Posterior vena cava (tissue), 2 donors: ENCODE data around the gene F7. TPM values are rescaled to one million over a fixed set of nuclear protein-coding genes. Genes with fewer than 3 reads are reported as not detected.
A peak's percentile ranks its signal among the peaks of the same experiment; 100 is the strongest.
"Not testable (repeated sequence)": the region's sequence is repeated elsewhere in the genome, so short reads cannot be mapped to it uniquely, and the experiment has no call there.

Experiments
- DNase-seq: peaks from one replicate; pipeline ENCODE4 v3.0.0-alpha.2; 2020; ENCODE audit warnings: low spot score
- intact Hi-C, 2 donors: fragments of 100-400 bp; cut with DNase I; formaldehyde crosslinking; loops; one replicate each; pipeline versions ENCODE4 v1.14.1 to v1.14.2; 2022 to 2023
- total RNA-seq, 2 donors: library from RNA; stranded (reverse); fragmentation: NEBNext Ultra II Directional; extraction: Animal tissue kit (Norgen Biotek cat#: 25700); gene quantifications; one replicate each; pipeline ENCODE4 v1.2.1, GENCODE V29; 2021
- donor health status: DM: yes; HTN: yes; CAD: no.
- donor health status: DM: yes; HTN: yes; CAD: no.

The F7 gene
- total RNA-seq, 2 donors from 2014 or later, result 0.10 TPM; not detected in 1

DNA sequence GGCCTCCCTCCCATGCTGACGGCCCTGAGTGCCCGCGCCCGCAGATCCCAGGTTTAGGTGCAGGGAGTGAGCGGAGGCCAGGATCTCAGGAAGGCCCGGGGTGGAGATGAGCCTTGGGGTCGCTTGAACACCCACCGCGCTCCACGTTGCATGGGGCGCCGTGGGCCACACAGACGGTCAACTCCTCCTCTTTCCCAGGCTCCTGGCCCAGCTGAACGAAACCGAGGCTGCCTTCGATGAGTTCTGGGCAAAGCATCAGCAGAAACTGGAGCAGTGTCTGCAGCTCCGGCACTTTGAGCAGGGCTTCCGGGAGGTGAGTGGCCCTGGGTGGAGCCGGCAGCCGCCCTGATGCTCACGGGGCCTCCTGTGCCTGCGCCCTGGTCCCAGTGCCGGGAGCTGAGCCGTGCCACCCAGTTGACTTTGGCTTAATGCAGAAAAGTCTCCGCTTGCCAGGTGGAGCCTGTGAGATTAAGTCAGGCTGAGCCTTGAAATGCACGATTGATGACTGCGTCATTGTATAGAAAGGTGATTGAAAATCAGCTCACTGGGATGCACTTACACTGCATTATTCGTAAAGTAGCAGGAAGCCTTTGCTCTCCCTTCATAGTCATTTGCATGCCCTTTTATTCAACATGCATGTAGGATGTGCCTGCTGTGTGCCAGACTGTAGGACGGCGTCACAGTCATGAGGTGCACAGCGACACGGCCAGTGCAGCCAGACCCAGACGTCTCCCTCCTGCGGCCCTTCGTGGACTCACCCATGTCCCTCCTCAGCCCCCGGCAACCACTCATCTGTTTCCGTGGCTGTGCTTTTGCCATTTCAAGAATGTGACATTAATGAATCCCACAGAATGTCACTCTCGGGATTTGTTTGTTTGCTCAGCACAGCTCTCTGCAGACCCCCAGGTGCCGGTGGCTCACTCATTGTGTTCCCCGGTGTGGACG, 35.5 kb upstream of the F7 start:
- peak; percentile 68 for DNase-seq
- intact Hi-C loops, result no loop called here

DNA sequence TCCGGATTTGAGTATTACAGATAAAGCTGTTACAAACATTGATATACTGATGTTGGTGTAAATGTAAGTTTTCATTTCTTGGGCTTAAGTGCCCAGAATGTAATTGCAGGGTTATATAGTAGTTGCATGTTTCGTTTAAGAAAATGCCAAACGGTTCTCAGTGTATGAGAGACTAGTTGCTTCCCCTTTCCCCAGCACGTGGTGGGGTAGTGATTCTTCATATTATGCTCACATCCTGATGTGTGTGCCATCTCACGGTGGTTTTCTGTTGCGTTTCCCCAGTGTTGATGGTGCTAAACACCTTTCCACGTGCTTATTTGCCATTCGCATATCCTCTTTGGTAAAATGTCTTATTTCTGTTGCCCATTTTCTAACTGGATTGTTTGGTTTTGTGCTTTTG, 34.7 kb upstream of the F7 start:
- DNase-seq, result no peak
- intact Hi-C loops, result no loop called here

- intact Hi-C loops, result no loop called here
- no peak for DNase-seq
Observed at GRCh38 chr13:113072376-113072775, 33.2 kb upstream of the F7 start.

GRCh38 chr13:113073942-113074341, 31.6 kb upstream of the F7 start:
- intact Hi-C loops, result no loop called here

GRCh38 chr13:113074401-113074800, 31.2 kb upstream of the F7 start:
- intact Hi-C loops, result no loop called here
- no peak for DNase-seq

More at GRCh38 chr13:113073942-113074341, 31.6 kb upstream of the F7 start:
- DNase-seq, result peak; percentile 49

DNA sequence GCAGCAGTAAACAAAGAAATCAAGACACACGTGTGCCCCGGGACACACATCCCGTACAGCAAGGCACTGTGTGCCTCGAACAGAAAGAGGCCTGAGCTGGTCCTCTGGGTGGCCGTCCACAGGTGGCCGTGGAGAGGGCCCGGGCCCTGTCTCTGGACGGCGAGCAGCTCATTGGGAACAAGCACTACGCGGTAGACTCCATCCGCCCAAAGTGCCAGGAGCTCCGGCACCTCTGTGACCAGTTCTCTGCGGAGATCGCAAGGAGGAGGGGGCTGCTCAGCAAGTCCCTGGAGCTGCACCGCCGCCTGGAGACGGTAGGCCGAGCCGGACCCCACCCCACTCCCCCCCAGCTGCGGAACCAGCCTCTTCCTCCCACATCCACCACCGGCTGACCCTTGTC, 30.7 kb upstream of the F7 start:
- intact Hi-C loops, result no loop called here
- peak; percentile 63 for DNase-seq

DNA sequence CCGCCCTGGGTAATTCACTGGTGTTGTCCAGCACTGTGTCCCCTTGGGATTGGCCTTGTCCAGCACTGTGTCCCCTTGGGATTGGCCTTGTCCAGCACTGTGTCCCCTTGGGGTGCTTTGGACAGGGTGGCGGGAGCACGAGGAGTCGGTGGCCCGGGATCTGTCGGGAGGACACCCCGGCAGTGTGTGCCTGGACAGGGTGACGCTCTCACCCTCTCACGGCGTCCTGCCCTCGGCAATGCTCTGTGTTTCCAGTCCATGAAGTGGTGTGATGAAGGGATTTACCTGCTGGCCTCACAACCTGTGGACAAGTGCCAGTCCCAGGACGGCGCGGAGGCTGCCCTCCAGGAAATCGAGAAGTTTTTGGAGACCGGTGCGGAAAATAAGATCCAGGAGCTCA, 29.9 kb upstream of the F7 start:
- peak; percentile 42 for DNase-seq
- intact Hi-C loops, result no loop called here

- DNase-seq, result peak; percentile 78
- intact Hi-C loops, result no loop called here
Observed at GRCh38 chr13:113076681-113077401, 28.8 kb upstream of the F7 start.

GRCh38 chr13:113077566-113077952, 28.0 kb upstream of the F7 start:
- DNase-seq, result peak; percentile 70
- intact Hi-C loops, result no loop called here

GRCh38 chr13:113077953-113078901, 27.4 kb upstream of the F7 start:
- peak; percentile 71 for DNase-seq
- intact Hi-C loops, result no loop called here

DNA sequence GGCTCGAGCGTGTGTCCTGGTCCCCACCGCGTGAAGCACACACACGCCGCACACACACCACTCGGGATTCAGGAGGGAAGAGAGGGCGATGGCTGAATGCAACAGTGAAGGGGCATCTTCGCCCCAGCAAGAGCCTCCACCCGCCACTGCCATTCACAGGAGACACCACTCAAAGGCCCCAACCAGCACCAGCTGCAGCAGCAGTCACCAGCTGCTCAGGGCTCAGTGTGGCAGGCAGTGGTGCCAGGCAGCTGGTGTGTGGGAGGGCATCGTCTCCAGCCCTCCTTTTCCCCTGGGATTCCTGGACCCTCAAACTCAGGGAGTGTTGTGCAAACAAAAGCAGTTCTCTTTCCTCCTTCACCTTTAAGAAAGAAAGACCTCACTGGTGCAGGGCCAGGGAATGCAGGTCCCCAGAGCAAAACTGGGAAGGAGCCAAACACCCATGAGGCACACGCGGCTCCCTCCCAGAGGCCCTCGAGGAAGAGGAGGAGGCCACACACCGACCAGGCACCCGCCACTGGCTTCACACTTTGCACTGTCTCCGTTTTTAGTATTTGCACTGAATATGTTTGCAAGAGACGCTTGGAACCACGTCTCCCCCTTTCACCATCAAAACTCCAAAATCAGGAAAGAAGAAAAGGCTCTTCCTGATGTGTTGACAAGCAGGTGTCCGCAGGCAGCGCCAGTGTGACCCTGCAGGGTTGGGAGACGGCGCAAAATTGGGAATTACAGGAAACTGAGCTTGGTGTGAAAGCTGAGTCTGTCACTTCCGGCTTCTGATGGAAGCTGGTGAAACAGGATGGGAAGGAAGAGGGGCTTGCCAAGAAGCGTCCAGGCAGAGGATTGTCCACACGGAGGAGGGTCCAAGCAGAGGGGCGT, 26.4 kb upstream of the F7 start:
- peak; percentile 68 for DNase-seq
- intact Hi-C loops, result no loop called here

DNA sequence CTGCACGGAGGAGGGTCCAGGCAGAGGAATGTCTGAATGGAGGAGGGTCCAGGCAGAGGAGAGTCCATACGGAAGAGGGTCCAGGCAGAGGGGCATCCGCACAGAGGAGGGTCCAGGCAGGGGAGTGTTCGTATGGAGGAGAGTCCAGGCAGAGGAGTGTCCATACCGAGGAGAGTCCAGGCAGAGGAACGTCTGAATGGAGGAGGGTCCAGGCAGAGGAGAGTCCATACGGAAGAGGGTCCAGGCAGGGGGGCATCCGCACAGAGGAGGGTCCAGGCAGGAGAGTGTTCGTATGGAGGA, 25.9 kb upstream of the F7 start:
- intact Hi-C loops, result not testable (repeated sequence)
- DNase-seq, result peak; percentile 15

DNA sequence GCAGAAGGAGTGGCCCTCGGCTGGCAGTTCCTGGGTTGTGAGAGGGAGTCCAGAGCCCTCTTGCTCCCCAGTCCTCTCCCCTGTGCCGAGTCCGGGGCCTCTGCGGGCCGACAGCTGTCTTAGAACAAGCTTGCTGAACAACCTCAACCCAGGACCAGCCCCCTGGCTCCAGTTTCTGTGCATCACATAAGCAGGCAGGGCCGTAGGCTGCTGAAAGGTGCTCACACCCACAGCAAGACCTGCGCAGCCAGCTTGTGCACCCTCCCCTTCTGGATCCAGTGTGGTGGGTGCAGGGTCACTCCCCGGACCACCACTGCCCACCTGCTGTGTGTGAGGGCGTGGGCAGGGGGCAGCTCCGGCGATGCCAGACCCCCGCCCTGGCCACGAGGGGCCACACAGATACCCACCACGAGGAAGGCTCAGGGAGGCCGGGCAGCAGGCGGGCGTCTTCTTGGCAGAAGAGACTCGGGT, 25.2 kb upstream of the F7 start:
- peak; percentile 71 for DNase-seq
- intact Hi-C loops, result no loop called here

DNA sequence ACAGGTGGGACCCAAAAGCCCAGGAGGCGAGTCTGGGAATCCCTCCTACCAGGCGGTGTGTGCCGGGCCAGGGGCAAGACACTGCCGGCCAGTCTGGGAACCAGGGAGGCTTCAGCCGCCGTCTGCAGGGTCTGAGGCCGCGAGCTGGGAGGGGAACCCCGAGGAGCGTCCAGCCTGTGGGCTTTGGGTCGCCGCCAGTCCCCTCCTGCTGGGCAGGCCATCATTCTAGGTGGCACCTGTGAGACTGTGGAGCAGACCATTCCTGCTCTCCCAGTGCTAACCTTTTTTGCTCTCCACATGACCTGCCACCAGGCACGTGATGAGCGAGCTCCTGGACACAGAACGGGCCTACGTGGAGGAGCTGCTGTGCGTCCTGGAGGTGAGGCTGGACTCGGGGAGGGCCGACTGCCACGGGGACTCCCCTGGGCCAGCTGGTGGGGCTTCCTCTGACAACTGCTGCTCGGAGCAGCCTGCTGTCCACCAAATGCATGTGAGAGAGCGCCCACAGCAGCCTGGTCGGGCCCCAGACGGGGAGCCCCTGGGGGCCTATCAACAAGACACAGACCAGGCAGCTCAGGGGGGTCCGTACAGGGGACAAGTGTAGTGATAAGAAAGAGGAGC, 24.6 kb upstream of the F7 start:
- intact Hi-C loops, result no loop called here

GRCh38 chr13:113082198-113083021, 23.2 kb upstream of the F7 start:
- peak; percentile 78 for DNase-seq

More for the DNA sequence above, 24.6 kb upstream of the F7 start:
- peak; percentile 65 for DNase-seq

GRCh38 chr13:113083022-113083373, 22.6 kb upstream of the F7 start:
- DNase-seq, result peak; percentile 75
- intact Hi-C loops, result no loop called here

More at GRCh38 chr13:113082198-113083021, 23.2 kb upstream of the F7 start:
- intact Hi-C loops, result no loop called here

DNA sequence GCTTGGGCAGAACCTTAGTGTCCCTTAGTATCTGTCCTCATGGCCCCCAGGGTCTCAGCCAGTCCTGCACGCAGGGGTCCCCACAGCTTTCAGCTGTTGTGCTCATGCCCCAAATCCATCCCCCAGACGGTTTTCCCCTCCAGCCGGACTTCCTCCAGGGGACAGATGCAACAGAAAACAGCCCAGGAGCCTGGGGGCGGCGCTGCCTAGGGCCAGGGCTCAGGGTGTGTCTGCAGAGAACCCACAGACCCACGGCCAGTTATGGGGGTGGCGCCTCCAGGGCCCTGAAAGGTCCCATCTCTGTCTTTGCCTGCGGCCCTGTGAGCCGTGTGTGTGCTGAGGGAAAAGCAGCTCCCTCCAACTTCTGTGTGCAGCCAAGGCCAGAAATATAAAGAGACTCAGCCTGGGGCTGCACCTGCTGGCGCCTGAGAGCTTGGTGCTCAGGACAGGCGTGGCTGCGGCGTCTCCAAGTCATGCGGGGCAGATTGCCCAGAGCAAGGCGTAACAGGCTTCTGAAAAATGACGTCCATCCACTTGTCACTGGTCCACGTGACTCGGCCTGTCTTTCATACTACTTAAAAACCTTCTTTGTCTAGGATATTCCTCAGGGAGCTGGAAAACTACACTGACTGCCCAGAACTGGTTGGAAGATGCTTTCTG, 22.1 kb upstream of the F7 start:
- peak; percentile 85 for DNase-seq
- intact Hi-C loops, result no loop called here
